ENCODE results near the gene RABEP2.
"Not testable (repeated sequence)": the region's sequence is repeated elsewhere in the genome, so short reads cannot be mapped to it uniquely, and the experiment has no call there.

The RABEP2 gene

GRCh38 chr16:28875134-28876018 is 49.7 kb downstream of the RABEP2 start:
- TF ChIP-seq CTCF (IDR thresholded peaks at IDR 0.05; ENCODE audit: insufficient read depth, low read depth, low read length, missing control alignments): no peak
- no peak for DNase-seq (ENCODE audit: low read depth)
- H3K4me3 ChIP-seq (ENCODE audit: low read depth, low read length): no peak overlapping the region

GRCh38 chr16:28874406-28874805 is 50.6 kb downstream of the RABEP2 start:
- H3K4me3 ChIP-seq (ENCODE audit: low read depth, low read length): no peak overlapping the region
- TF ChIP-seq CTCF (IDR thresholded peaks at IDR 0.05; ENCODE audit: insufficient read depth, low read depth, low read length, missing control alignments): no peak
- DNase-seq (ENCODE audit: low read depth): no peak

- no peak overlapping the region for H3K4me3 ChIP-seq (ENCODE audit: low read depth, low read length)
- TF ChIP-seq CTCF (IDR thresholded peaks at IDR 0.05; ENCODE audit: insufficient read depth, low read depth, low read length, missing control alignments): peak; percentile 88
- peak; percentile 47 for DNase-seq (ENCODE audit: low read depth)
Observed at GRCh38 chr16:28873543-28874201, 51.4 kb downstream of the RABEP2 start.

- no peak for TF ChIP-seq CTCF (IDR thresholded peaks at IDR 0.05; ENCODE audit: insufficient read depth, low read depth, low read length, missing control alignments)
- DNase-seq (ENCODE audit: low read depth): no peak
- H3K4me3 ChIP-seq (ENCODE audit: low read depth, low read length): no peak overlapping the region
Observed at GRCh38 chr16:28872952-28873351, 52.1 kb downstream of the RABEP2 start.

- no peak for DNase-seq (ENCODE audit: low read depth)
- TF ChIP-seq CTCF (IDR thresholded peaks at IDR 0.05; ENCODE audit: insufficient read depth, low read depth, low read length, missing control alignments): no peak
- H3K4me3 ChIP-seq (ENCODE audit: low read depth, low read length): no peak overlapping the region
Observed at GRCh38 chr16:28869201-28869600, 55.8 kb downstream of the RABEP2 start.

- not testable (repeated sequence) for H3K4me3 ChIP-seq (ENCODE audit: low read depth, low read length)
Observed at GRCh38 chr16:28867646-28868045, 57.4 kb downstream of the RABEP2 start.

GRCh38 chr16:28867241-28867640 is 57.8 kb downstream of the RABEP2 start:
- DNase-seq (ENCODE audit: low read depth): no peak
- H3K4me3 ChIP-seq (ENCODE audit: low read depth, low read length): no peak overlapping the region
- no peak for TF ChIP-seq CTCF (IDR thresholded peaks at IDR 0.05; ENCODE audit: insufficient read depth, low read depth, low read length, missing control alignments)

More at GRCh38 chr16:28867646-28868045, 57.4 kb downstream of the RABEP2 start:
- not testable (repeated sequence) for DNase-seq (ENCODE audit: low read depth)
